ENCODE results near the gene CLVS2.

GRCh38 chr6:123007885-123008284, 11.8 kb downstream of the CLVS2 start:
- TF ChIP-seq GATA3 (IDR thresholded peaks at IDR 0.05; ENCODE audit: low read depth, low read length) (no peak), GATA2 (IDR thresholded peaks at IDR 0.05; ENCODE audit: low read depth, low read length) (no peak)
